Islet precursor cell (in vitro differentiated cells): ENCODE measurements around the gene SYNPR.

Experiments used
- DNase-seq: peaks from one replicate; pipeline ENCODE4 v3.0.0-alpha.2; 2018

Gene SYNPR

DNA sequence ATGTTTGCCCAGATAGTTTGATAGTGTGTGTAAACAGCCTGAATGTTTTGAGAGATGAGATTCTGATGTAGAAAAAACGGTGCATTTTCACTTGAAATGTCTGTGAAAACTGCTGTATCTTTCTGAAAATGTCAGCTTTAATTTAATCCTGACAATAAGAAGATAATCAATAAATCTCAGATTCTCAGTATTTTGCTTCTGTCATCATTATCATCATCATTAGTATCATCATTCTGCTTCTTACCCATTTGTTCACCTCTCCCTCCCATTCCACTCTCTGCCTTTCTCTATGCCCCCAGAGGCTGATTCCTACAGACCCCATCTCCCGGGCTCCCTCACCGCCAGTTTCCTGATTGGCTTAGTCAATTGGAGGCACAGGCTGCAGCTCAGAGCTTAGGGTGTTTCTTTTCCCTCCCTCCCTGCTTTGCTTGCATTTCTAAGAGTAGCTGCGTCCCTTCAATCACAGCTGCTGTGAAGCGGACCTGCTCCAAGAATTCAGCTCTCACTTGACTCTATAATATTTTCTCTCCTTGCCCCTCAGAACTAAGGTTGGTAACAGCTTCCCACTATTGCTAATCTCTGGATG, 366.2 kb downstream of the SYNPR start:
- no peak for DNase-seq

DNA sequence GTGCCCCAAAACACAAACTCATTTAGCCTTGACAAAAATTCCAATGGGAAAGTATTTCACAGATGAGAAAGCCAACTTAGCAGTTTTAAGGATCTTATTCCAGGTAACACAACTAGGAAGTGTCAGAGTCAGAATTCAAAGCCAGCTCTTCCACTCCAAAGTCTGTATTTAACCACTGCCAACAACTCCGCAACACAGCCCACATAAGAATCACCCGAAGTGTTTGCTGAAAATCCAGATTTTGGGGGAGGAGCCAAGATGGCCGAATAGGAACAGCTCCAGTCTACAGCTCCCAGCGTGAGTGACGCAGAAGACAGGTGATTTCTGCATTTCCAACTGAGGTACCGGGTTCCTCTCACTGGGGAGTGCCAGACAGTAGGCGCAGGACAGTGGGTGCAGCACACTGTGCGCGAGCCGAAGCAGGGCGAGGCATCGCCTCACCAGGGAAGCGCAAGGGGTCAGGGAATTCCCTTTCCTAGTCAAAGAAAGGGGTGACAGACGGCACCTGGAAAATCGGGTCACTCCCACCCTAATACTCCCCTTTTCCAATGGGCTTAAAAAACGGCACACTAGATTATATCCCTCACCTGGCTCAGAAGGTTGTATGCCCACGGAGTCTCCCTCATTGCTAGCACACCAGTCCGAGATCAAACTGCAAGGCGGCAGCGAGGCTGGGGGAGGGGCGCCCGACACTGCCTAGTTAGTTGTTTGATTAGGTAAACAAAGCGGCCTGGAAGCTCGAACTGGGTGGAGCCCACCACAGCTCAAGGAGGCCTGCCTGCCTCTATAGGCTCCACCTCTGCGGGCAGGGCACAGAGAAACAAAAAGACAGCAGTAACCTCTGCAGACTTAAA, 367.0 kb downstream of the SYNPR start:
- peak; percentile 70 for DNase-seq

DNA sequence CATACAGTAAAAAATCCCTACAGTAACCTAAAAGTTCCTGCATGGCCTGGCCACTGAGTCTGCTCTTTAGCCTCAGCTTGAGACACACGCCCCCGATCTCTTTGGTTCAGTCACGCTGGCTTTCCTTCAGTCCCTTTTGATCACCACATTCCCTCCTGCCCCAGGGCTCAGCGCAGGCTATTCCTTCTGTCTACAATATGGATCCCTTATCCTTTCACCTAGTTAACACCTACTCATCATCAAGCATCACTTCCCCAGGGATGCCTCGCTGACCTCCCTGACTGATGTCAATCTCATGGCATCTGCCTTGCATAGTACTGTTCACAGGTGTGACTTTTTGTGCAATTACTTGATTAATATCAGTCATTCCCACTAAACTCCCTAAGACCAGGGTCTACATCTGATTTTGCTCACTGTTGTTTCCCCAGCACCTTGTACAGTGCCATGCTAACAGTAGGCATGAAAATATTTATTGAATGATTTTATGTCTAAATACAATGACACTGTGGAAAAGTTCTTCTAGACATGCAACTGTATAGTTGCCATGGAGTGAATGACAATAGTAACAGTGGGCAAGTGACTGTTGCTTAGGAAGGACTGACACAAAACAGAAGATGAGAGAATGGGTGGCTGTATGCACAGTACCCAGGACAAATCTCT, 374.1 kb downstream of the SYNPR start, which contains the start of gene SNTN:
Gene SNTN (plus strand): TSS at position 610 of the 660 bp plus-strand sequence. CDS start 13 bp downstream, at position 623.
- DNase-seq, result no peak

DNA sequence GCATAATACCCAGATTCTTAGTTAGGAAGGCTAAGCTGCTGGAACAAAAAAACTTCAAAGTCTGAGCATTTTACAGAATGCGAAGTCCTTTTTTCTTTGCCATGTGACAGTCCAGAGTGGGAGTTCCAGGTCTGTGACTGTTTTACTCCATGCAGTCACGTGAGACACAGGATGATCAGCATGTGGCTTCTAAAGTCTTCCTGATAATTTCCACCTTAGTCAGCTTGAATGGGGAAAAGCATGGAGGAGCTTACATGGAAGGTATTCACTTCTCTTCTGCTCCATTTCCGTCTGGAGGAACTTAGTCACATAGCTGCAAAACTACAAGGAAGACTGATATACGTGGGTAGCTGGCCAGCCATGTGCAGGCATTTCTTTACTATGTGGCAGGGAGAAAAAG, 376.1 kb downstream of the SYNPR start:
- no peak for DNase-seq

DNA sequence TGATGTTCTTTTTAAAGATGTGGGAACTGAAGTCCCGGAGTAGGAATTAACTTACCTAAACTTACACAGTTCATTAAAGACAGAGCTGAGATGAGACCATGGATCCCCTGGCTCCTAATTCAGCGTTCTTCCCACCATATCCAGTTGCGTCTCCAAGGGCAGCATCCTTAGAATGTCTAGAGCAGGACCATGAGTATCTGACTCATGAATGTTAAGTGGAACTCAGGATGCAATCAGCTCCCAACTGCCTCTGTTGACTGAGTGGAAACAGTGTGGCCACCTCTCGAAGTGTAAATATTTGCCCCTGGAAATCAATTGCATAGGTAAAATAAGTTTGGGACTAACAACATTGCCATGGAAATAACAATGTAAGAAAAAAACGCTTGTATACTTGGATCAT, 376.8 kb downstream of the SYNPR start:
- DNase-seq, result no peak

DNA sequence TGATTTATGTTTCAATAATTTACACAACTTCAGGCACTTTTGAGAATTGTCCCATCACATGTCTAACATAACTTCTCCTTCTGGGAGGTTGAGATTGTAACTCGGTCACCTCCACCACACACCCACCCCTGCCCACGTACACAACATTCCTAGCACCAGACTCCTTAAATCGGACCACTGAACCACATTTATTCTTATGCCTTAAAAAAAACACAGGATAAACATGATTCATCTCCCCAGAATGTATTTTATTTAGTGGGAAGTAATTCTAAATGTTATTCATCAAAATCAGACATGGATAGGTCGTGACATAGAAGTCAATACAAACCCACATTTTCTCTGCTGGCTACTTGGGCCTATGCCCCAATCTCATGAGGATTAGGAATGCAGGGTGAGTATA, 377.4 kb downstream of the SYNPR start:
- DNase-seq, result no peak

DNA sequence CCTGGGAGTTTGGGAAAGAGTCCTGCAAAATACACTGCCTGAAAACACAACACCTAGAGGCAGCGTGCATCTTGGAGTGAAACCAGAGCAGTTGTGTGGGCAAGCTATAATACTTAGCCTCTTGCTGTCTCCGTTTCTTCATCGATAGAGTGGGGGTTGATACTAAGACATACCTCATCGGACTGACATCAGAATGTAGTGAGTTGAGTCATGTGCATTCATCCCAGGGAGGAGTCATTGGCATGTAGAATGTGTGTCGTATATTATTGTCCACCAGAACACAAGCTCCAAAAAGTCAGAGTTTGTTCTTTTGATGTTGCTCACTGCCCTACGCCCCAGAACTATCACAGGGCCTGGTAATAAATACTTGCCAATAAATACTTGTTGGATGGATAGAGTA, 378.7 kb downstream of the SYNPR start:
- DNase-seq, result no peak

DNA sequence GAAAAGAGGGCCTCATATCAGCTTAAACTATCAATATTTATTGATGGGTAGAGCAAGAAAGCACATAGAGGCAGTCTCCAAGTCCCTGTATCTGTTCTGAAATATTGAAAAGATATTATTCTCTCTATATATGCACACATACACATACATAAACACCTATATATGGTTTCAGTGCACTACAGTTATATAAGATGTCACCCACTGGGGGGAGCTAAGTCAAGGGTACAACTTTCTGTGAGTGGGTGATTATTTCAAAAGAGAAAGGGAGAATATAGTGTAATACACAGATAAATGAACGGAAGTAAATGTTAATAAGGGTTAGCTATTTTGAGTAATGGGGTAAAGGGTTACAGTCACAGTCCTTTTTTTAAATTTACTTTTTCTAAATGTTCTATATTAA, 383.1 kb downstream of the SYNPR start:
- DNase-seq, result no peak

DNA sequence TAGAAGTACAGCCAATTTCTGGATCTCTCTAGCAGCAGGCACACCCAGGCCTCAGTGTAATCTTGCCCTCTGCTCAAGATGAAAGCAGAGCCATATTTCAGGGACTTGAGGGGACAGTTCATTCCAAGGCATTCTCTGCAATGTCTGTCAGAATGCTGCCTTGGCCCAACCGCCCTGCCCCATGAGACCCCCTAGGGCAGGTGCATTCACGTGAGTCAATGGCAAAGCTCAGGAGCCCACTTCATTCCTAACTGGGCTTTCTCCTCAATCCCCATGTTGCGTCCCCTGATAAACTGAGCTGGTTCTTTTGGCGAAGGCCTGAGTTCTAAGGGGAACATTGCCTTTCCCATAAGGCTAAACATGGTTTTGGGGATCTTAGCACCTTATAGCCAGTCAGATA, 383.9 kb downstream of the SYNPR start:
- no peak for DNase-seq

DNA sequence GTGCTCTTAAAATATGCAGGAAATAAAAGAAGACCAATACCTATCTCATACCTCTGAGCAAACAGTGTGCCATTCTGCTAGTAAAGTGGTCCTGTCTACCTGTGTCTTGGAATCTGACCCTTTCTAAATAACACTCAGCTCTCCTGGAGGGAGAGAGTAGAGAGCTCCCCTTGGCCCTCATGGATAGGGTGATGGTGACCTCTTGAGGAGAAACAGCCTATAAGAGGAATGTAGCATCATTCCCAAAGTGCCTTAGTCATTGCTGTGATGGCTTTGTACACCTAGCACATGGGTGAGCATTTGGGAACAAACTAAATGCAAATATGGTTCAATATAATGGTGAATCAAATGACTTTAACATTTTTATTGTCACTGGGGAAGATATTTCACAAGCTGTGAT, 384.4 kb downstream of the SYNPR start:
- peak; percentile 54 for DNase-seq
